ENCODE data around the gene SPCS2. TPM values are rescaled to one million over a fixed set of nuclear protein-coding genes. Genes with fewer than 3 reads are reported as not detected.

SPCS2 gene
- total RNA-seq, 4 donors from 2014 or later = 40.7 to 62.8 (median 53.6) TPM

GRCh38 chr11:74990941-74991340 lies 41.9 kb downstream of the SPCS2 start:
- no peaks in the 10 kb centered on the region for H3K9me3 ChIP-seq
- TF ChIP-seq CTCF (IDR thresholded peaks at IDR 0.05) (no peak), POLR2A (IDR thresholded peaks at IDR 0.05) (no peak)
- H3K4me1 ChIP-seq = peaks cover 0 to 24% (median 3%) of the 10 kb centered on the region in 3 donors
- no peak overlapping the region for H3K4me3 ChIP-seq
- H3K27ac ChIP-seq = no peak overlapping the region
- intact Hi-C loops (cut with DNase I) = no loop called here
- no peak for DNase-seq
- H3K27me3 ChIP-seq = no peaks in the 10 kb centered on the region
- WGBS, 2 donors = 46 to 50% methylated on average over 1 of the region's 1 CpG
- H3K36me3 ChIP-seq = peaks cover 0 to 16% (median 6%) of the 10 kb centered on the region in 3 donors

- Histone ChIP-seq H3K4me1 (peaks cover 0 to 24% (median 3%) of the 10 kb centered on the region in 3 donors), H3K9me3 (no peaks in the 10 kb centered on the region), H3K27ac (no peak overlapping the region), H3K27me3 (no peaks in the 10 kb centered on the region), H3K4me3 (no peak overlapping the region), H3K36me3 (peaks cover 0 to 21% (median 6%) of the 10 kb centered on the region in 3 donors)
- intact Hi-C loops (cut with DNase I) = no loop called here
- no peak for DNase-seq
- TF ChIP-seq CTCF (IDR thresholded peaks at IDR 0.05) = no peak
- no peak for TF ChIP-seq POLR2A (IDR thresholded peaks at IDR 0.05)
- WGBS, 2 donors = 74 to 93% methylated on average over 4 to 5 of the region's 5 CpGs
Observed at GRCh38 chr11:74992852-74993251, 43.8 kb downstream of the SPCS2 start.

DNA sequence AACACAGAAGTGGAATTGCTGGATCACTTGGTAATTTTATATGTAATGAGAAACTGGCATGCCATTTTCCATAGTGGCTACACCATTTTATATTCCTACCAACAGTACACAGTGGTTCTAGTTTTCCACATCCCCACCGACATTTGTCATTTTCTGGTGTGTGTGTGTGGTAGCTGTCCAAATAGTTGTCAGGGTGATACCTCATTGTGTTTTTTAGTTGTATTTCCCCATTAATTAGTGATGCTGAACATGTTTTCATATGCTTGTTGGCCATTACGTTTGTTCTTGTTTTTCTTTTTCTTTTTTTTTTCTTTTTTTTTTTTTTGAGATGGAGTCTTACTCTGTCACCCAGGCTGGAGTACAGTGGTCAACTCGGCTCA lies 51.9 kb downstream of the SPCS2 start:
- intact Hi-C loops (cut with DNase I) = no loop called here
- no peak for DNase-seq
- no peaks in the 10 kb centered on the region for H3K9me3 ChIP-seq
- no peaks in the 10 kb centered on the region for H3K27me3 ChIP-seq
- TF ChIP-seq POLR2A (IDR thresholded peaks at IDR 0.05) (no peak), CTCF (IDR thresholded peaks at IDR 0.05) (no peak)
- peaks cover 5 to 13% (median 8%) of the 10 kb centered on the region in 3 donors for H3K36me3 ChIP-seq
- WGBS, 2 donors = 86 to 89% methylated on average over 2 to 3 of the region's 3 CpGs
- H3K4me3 ChIP-seq = no peak overlapping the region
- no peaks in the 10 kb centered on the region for H3K4me1 ChIP-seq
- no peak overlapping the region for H3K27ac ChIP-seq

DNA sequence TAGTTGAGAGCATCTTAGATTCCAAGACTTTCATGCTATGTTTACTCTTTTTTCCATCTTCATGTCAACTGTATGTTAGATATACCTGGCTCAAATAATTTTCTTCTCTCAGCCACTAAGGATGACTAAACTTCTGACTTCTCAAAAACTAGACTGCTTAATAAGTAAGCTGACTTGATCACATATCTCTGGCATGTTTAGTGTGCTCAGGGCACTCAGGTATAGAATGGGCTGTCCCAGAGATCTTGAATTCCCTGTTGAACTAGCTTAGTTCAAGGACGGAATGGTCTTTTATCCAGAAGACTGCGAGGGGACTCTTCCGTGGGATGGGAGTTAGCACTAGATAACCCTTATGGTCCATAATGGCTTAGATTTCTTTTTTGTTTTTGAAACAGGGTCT lies 52.6 kb downstream of the SPCS2 start:
- Histone ChIP-seq H3K27ac (no peak overlapping the region), H3K9me3 (no peaks in the 10 kb centered on the region), H3K4me3 (no peak overlapping the region), H3K27me3 (no peaks in the 10 kb centered on the region), H3K36me3 (peaks cover 5 to 16% (median 8%) of the 10 kb centered on the region in 3 donors), H3K4me1 (no peaks in the 10 kb centered on the region)
- intact Hi-C loops (cut with DNase I) = no loop called here
- TF ChIP-seq CTCF (IDR thresholded peaks at IDR 0.05) = no peak
- 72 to 87% methylated on average over 3 of the region's 3 CpGs for WGBS, 2 donors
- DNase-seq = no peak

GRCh38 chr11:75002516-75002915 lies 53.5 kb downstream of the SPCS2 start:
- intact Hi-C loops (cut with DNase I) = no loop called here
- TF ChIP-seq CTCF (IDR thresholded peaks at IDR 0.05) (no peak), POLR2A (IDR thresholded peaks at IDR 0.05) (no peak)
- WGBS, 2 donors = 78 to 91% methylated on average over 1 of the region's 1 CpG
- no peak overlapping the region for H3K27ac ChIP-seq
- H3K4me1 ChIP-seq = no peaks in the 10 kb centered on the region
- H3K9me3 ChIP-seq = no peaks in the 10 kb centered on the region
- H3K27me3 ChIP-seq = no peaks in the 10 kb centered on the region
- DNase-seq = no peak
- H3K4me3 ChIP-seq = no peak overlapping the region
- peaks cover 5 to 24% (median 8%) of the 10 kb centered on the region in 3 donors for H3K36me3 ChIP-seq

All from esophagus squamous epithelium (tissue), 5 donors.